Measurements from ENCODE around the gene KIF24.

GRCh38 chr9:34291023-34291422 lies 38.0 kb downstream of the KIF24 start:
- no peak for TF ChIP-seq CTCF (IDR thresholded peaks at IDR 0.05; ENCODE audit: low read depth, low read length)
- TF ChIP-seq EZH2phosphoT487 (IDR thresholded peaks at IDR 0.05; ENCODE audit: low read depth): no peak

All from OCI-LY3 (cell line).